Cortex of kidney (tissue), 1 donor: ENCODE measurements around the gene CEP250.
"Not testable (repeated sequence)": the region's sequence is repeated elsewhere in the genome, so short reads cannot be mapped to it uniquely, and the experiment has no call there.

Source experiments
- DNase-seq: peaks from one replicate; lab custom pipeline; 2025; lab: John Stamatoyannopoulos, UW

CEP250 gene

GRCh38 chr20:35454881-35455609 is at the start of gene CEP250:
Gene CEP250 (plus strand): TSS chr20:35455598. CDS start chr20:35462368, 6,770 bp downstream.
- DNase-seq: peak; percentile 40

- DNase-seq: no peak
Observed at GRCh38 chr20:35405775-35406174, 49.6 kb upstream of the CEP250 start.

- DNase-seq: no peak
Observed at GRCh38 chr20:35408270-35408669, 47.1 kb upstream of the CEP250 start.

- no peak for DNase-seq
Observed at GRCh38 chr20:35409542-35409941, 45.9 kb upstream of the CEP250 start.

- DNase-seq: no peak
Observed at GRCh38 chr20:35410613-35411012, 44.8 kb upstream of the CEP250 start.

- no peak for DNase-seq
Observed at GRCh38 chr20:35421322-35421721, 34.1 kb upstream of the CEP250 start.

GRCh38 chr20:35431621-35432429 is 23.6 kb upstream of the CEP250 start:
- DNase-seq: no peak

- DNase-seq: no peak
Observed at GRCh38 chr20:35432430-35432735, 23.0 kb upstream of the CEP250 start.

- no peak for DNase-seq
Observed at GRCh38 chr20:35433337-35433736, 22.1 kb upstream of the CEP250 start.

GRCh38 chr20:35434085-35435005 is 21.1 kb upstream of the CEP250 start:
- DNase-seq: no peak

- DNase-seq: no peak
Observed at GRCh38 chr20:35436177-35436573, 19.2 kb upstream of the CEP250 start.

GRCh38 chr20:35437599-35437998 is 17.8 kb upstream of the CEP250 start:
- DNase-seq: no peak

- DNase-seq: no peak
Observed at GRCh38 chr20:35443003-35443402, 12.4 kb upstream of the CEP250 start.

GRCh38 chr20:35444226-35444625 is 11.2 kb upstream of the CEP250 start:
- DNase-seq: no peak

GRCh38 chr20:35446356-35447078 is 8.9 kb upstream of the CEP250 start:
- DNase-seq: no peak

GRCh38 chr20:35447082-35447789 is 8.2 kb upstream of the CEP250 start:
- DNase-seq: no peak

- no peak for DNase-seq
Observed at GRCh38 chr20:35448788-35449373, 6.5 kb upstream of the CEP250 start.

- not testable (repeated sequence) for DNase-seq
Observed at GRCh38 chr20:35449855-35450254, 5.5 kb upstream of the CEP250 start.

- no peak for DNase-seq
Observed at GRCh38 chr20:35451295-35451694, 4.1 kb upstream of the CEP250 start.

GRCh38 chr20:35453647-35454046 is 1.8 kb upstream of the CEP250 start:
- DNase-seq: no peak

- DNase-seq: not testable (repeated sequence)
Observed at GRCh38 chr20:35456700-35457099, 1.3 kb downstream of the CEP250 start.
